ENCODE measurements around the gene KDR.

The KDR gene

DNA sequence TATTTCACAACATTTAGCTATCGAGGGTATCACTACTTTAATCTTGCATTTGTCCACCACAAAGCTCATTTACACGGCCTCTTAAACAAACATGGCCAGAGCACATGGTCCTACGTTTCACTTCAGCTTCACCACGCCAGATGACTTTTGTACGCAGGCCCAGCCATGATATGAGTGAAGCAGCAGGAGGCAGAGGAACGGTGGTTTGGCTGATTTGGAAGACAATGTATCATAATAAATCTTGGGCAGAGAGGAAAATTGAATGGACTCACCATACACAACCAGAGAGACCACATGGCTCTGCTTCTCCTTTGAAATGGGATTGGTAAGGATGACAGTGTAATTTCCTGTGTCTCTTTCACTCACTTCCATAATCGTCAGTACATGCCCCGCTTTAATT is 15.3 kb downstream of the KDR start:
- no peak overlapping the region for H3K27ac ChIP-seq
- TF ChIP-seq ZFX (IDR thresholded peaks at IDR 0.05) (no peak), CTCF (conservative IDR thresholded peaks at IDR 0.05) (no peak)

DNA sequence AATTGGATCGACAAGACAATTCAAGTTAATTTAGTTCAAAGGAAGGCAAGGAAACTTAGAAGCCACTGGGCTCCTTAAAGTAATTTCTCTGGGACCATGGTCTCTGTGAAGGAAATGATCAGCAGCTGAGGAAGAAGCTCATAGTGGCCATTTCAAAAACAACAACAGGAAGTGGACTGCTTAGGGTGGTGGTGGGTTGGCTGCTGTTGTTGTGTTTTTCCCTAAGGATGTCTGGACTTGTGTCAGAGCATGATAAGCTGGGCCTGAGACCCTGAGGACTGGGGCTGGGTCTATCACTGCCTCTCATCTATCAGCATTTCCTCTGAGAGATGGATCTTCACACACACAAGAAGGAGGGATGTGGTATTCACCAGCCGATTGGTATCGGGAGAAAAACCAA is 18.3 kb downstream of the KDR start:
- TF ChIP-seq ZFX (IDR thresholded peaks at IDR 0.05) (no peak), CTCF (conservative IDR thresholded peaks at IDR 0.05) (no peak)
- H3K27ac ChIP-seq: no peak overlapping the region

GRCh38 chr4:55103224-55103623 is 22.2 kb downstream of the KDR start:
- TF ChIP-seq CTCF (conservative IDR thresholded peaks at IDR 0.05) (no peak), ZFX (IDR thresholded peaks at IDR 0.05) (no peak)
- H3K27ac ChIP-seq: no peak overlapping the region

GRCh38 chr4:55099816-55100215 is 25.6 kb downstream of the KDR start:
- TF ChIP-seq CTCF (conservative IDR thresholded peaks at IDR 0.05): no peak
- TF ChIP-seq ZFX (IDR thresholded peaks at IDR 0.05): no peak
- H3K27ac ChIP-seq: no peak overlapping the region

GRCh38 chr4:55098456-55099204 is 26.8 kb downstream of the KDR start:
- no peak overlapping the region for H3K27ac ChIP-seq
- TF ChIP-seq CTCF (conservative IDR thresholded peaks at IDR 0.05): no peak
- no peak for TF ChIP-seq ZFX (IDR thresholded peaks at IDR 0.05)

DNA sequence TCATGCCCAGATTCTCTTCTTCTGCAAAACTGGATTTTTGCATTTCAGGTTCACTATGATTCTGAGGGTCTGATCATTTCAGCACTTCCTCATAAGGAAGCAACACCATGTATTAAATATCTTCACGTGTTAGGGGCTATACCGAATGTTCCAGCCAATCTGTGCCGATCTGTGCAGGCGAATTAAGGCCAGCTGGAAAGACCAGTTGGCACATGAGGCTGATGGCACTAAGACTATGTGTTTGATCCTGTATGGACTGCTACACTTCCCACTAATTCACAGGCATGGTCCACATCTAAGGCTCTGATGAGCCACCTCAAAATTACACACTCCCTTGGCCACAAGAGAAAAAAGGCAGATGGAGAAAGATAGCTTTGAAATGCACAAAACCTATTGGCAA is 28.8 kb downstream of the KDR start:
- no peak for TF ChIP-seq CTCF (conservative IDR thresholded peaks at IDR 0.05)
- TF ChIP-seq ZFX (IDR thresholded peaks at IDR 0.05): no peak
- H3K27ac ChIP-seq: no peak overlapping the region

GRCh38 chr4:55096045-55096444 is 29.4 kb downstream of the KDR start:
- TF ChIP-seq CTCF (conservative IDR thresholded peaks at IDR 0.05) (no peak), ZFX (IDR thresholded peaks at IDR 0.05) (no peak)
- H3K27ac ChIP-seq: no peak overlapping the region
